ENCODE results near the gene LIX1L.

DNA sequence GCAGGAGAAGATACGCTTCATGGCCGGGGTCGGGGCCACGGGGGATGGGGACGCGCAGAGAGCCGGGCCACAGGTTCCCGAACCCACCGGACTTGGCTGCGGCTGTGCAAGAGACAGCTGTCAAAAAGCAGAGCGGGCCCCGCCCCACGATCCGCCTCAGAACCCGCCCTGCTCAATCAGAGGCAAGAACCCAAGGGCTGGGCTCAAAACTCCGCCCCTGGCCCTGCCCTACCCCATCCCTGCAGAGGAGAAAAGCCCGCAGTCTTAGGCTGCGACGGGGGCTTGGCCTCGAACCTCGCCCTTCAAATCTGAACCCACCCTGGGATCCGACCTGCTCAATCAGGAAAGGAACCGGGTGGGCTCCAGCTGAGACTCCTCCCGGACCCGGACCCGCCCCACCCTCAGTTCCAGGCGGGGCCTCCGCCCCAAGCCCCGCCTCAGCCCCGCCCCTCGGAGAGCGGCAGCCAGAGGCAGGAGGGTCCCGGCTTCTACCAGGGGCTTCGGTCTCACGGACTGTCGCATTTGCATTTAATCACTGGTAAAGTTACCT, 72.0 kb downstream of the LIX1L start, which contains the start of gene ANKRD35:
- TF ChIP-seq, protein P1, sequence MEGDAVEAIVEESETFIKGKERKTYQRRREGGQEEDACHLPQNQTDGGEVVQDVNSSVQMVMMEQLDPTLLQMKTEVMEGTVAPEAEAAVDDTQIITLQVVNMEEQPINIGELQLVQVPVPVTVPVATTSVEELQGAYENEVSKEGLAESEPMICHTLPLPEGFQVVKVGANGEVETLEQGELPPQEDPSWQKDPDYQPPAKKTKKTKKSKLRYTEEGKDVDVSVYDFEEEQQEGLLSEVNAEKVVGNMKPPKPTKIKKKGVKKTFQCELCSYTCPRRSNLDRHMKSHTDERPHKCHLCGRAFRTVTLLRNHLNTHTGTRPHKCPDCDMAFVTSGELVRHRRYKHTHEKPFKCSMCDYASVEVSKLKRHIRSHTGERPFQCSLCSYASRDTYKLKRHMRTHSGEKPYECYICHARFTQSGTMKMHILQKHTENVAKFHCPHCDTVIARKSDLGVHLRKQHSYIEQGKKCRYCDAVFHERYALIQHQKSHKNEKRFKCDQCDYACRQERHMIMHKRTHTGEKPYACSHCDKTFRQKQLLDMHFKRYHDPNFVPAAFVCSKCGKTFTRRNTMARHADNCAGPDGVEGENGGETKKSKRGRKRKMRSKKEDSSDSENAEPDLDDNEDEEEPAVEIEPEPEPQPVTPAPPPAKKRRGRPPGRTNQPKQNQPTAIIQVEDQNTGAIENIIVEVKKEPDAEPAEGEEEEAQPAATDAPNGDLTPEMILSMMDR (conservative IDR thresholded peaks at IDR 0.05; ENCODE audit: low read length): no peak
- TF ChIP-seq EZH2phosphoT487 (IDR thresholded peaks at IDR 0.05; ENCODE audit: borderline replicate concordance, low read depth, low read length): no peak

Data from OCI-LY7 (cell line).